ENCODE data around the gene RSPRY1. TPM values are rescaled to one million over a fixed set of nuclear protein-coding genes. Genes with fewer than 3 reads are reported as not detected.

The RSPRY1 gene
- polyA plus RNA-seq, 2 of the 4 experiments (the other 2 are of a cell fraction): 32.2 to 50.0 TPM

DNA sequence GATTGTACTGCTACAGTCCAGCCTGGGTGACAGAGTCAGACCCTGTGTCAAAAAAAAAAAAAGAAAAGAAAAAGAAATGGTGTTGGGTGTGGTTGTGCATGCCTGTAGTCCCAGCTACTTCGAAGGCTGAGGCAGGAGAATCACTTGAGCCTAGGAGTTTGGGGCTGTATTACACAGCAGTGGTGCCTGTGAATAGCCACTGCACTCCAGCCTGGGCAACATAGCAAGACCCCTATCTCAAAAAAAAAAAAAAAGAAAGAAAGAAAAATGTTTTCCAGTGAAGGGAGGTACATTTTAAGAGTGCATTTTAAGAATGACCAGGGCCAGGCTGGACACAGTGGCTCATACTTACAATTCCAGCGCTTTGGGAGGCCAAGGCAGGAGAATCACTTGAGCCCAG, 65.2 kb downstream of the RSPRY1 start:
- Histone ChIP-seq H3K27ac (no peak overlapping the region), H3K9me3 (no peaks in the 10 kb centered on the region), H3K4me2 (no peak overlapping the region), H3K4me3 (no peak overlapping the region), H3K4me1 (peaks cover 11% of the 10 kb centered on the region)
- FAIRE-seq (no peak), DNase-seq (ENCODE audit: low read depth in 1 of 2, low spot score in 1 of 2) (no peak), ATAC-seq (no peak)
- WGBS (ENCODE audit: missing lambda C conversion rate): 85% methylated on average over 2 of the region's 2 CpGs
- TF ChIP-seq MYC (IDR thresholded peaks at IDR 0.05; ENCODE audit: borderline replicate concordance, low read length): no peak
- TF ChIP-seq, protein P1, sequence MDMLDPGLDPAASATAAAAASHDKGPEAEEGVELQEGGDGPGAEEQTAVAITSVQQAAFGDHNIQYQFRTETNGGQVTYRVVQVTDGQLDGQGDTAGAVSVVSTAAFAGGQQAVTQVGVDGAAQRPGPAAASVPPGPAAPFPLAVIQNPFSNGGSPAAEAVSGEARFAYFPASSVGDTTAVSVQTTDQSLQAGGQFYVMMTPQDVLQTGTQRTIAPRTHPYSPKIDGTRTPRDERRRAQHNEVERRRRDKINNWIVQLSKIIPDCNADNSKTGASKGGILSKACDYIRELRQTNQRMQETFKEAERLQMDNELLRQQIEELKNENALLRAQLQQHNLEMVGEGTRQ (IDR thresholded peaks at IDR 0.05): no peak
- TF ChIP-seq NPAS2 (CRISPR knock-in tag; IDR thresholded peaks at IDR 0.05; ENCODE audit: borderline replicate concordance): no peak
- TF ChIP-seq JUN (IDR thresholded peaks at IDR 0.05): no peak
- no peak for TF ChIP-seq TP53 (CRISPR knock-in tag; IDR thresholded peaks at IDR 0.05)
- no peak for TF ChIP-seq TFCP2L1 (CRISPR knock-in tag; IDR thresholded peaks at IDR 0.05)
- no peak for TF ChIP-seq RARB (CRISPR knock-in tag; IDR thresholded peaks at IDR 0.05)
- no peak for TF ChIP-seq MAFK (IDR thresholded peaks at IDR 0.05; ENCODE audit: partially characterized antibody)
- no peak for TF ChIP-seq RFX5 (IDR thresholded peaks at IDR 0.05)
- TF ChIP-seq BHLHE40 (IDR thresholded peaks at IDR 0.05; ENCODE audit: low read depth, low read length): no peak
- no peak for TF ChIP-seq EHMT2 (IDR thresholded peaks at IDR 0.05; ENCODE audit: low read depth)
- no peak for TF ChIP-seq BCL3 (IDR thresholded peaks at IDR 0.05)
- no peak for TF ChIP-seq KDM5A (IDR thresholded peaks at IDR 0.05)
- no peak for TF ChIP-seq ZFP36 (IDR thresholded peaks at IDR 0.05; ENCODE audit: borderline replicate concordance, partially characterized antibody)
- TF ChIP-seq HMGXB4 (CRISPR knock-in tag; IDR thresholded peaks at IDR 0.05; ENCODE audit: borderline replicate concordance): no peak
- TF ChIP-seq RAD21 (conservative IDR thresholded peaks at IDR 0.05 in 1 of 2, IDR thresholded peaks at IDR 0.05 in 1 of 2): no peak
- ChIA-PET CTCF (interaction anchor here (1.1 to 1.6 kb wide), 3 partner anchors 49 to 166 kb away, joined by 3 to 7 read pairs (median 5); no protein-coding TSS in a partner anchor), POLR2A (no interaction called here)

DNA sequence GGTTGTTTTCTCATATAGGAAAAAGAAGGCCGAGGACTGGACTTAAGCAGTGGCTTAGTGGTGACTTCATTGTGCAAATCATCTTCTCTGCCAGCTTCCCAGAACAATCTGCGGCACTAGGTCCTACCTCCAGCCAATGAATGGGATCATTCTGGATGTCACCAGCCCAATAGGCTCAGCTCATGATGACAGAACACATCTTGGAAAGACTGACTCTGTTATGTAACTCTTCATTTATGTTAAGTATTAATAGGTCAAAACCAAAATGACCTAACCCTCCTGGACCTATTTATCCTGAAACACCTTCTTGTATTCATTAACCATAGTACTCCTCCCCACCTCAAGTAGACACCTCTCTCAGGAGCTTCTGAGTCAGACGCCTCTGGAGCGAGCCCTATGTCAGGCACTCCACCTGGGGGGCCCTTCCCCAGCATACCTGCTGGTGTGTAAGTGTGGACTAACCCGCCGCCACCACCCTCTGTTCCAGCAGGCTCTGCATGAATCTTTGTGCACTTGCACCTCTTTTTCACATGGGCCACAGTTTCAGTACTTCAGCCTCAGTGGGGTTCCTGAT, 66.1 kb downstream of the RSPRY1 start:
- DNase-seq (ENCODE audit: low read depth in 1 of 2, low spot score in 1 of 2) (no peak), ATAC-seq (no peak), FAIRE-seq (no peak)
- 86% methylated on average over 6 of the region's 6 CpGs for WGBS (ENCODE audit: missing lambda C conversion rate)
- POLR2A ChIA-PET: no interaction called here
- Histone ChIP-seq H3K9me3 (no peaks in the 10 kb centered on the region), H3K4me3 (no peak overlapping the region), H3K4me2 (no peak overlapping the region), H3K27ac (no peak overlapping the region), H3K4me1 (peaks cover 11% of the 10 kb centered on the region)
- TF ChIP-seq JUN (IDR thresholded peaks at IDR 0.05) (no peak), NR3C1 (IDR thresholded peaks at IDR 0.05) (no peak), MAZ (IDR thresholded peaks at IDR 0.05; ENCODE audit: borderline replicate concordance, low read depth, low read length) (no peak), SREBF2 (IDR thresholded peaks at IDR 0.05) (no peak), BHLHE40 (IDR thresholded peaks at IDR 0.05; ENCODE audit: low read depth, low read length) (no peak), RNF2 (IDR thresholded peaks at IDR 0.05; ENCODE audit: borderline replicate concordance, low read depth) (no peak), GATA3 (IDR thresholded peaks at IDR 0.05; ENCODE audit: borderline replicate concordance) (no peak), BCL3 (IDR thresholded peaks at IDR 0.05) (no peak), EP300 (IDR thresholded peaks at IDR 0.05) (no peak), RFX5 (IDR thresholded peaks at IDR 0.05) (no peak), FOSB (CRISPR knock-in tag; IDR thresholded peaks at IDR 0.05) (no peak), ATOH8 (CRISPR knock-in tag; IDR thresholded peaks at IDR 0.05; ENCODE audit: low read depth) (no peak), CHD2 (IDR thresholded peaks at IDR 0.05; ENCODE audit: low read length, partially characterized antibody) (no peak)
- TF ChIP-seq, protein P2, sequence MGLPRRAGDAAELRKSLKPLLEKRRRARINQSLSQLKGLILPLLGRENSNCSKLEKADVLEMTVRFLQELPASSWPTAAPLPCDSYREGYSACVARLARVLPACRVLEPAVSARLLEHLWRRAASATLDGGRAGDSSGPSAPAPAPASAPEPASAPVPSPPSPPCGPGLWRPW (IDR thresholded peaks at IDR 0.05): no peak
- TF ChIP-seq, protein P3, sequence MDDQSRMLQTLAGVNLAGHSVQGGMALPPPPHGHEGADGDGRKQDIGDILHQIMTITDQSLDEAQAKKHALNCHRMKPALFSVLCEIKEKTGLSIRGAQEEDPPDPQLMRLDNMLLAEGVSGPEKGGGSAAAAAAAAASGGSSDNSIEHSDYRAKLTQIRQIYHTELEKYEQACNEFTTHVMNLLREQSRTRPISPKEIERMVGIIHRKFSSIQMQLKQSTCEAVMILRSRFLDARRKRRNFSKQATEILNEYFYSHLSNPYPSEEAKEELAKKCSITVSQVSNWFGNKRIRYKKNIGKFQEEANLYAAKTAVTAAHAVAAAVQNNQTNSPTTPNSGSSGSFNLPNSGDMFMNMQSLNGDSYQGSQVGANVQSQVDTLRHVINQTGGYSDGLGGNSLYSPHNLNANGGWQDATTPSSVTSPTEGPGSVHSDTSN (IDR thresholded peaks at IDR 0.05): no peak
- CTCF ChIA-PET: interaction anchor here (1.6 kb wide), 2 partner anchors 48 to 164 kb away, joined by 5 to 7 read pairs; no protein-coding TSS in a partner anchor
